Tibial nerve (tissue), 3 donors: ENCODE results near the gene PPIL3.

Experiments
- EP300 ChIP-seq, 2 donors: sonication (generic); formaldehyde crosslinking; IDR thresholded peaks; one replicate each; pipeline ENCODE4 v1.6.1; 2017; ENCODE audit warnings: antibody characterized with exemption in 2 of 2, mild to moderate bottlenecking in 1 of 2
- POLR2A ChIP-seq, 2 donors: fragments of 450-650 bp; IDR thresholded peaks; one replicate each; pipeline ENCODE4 v1.6.1; 2017; ENCODE audit warnings: antibody characterized with exemption in 2 of 2, mild to moderate bottlenecking in 2 of 2, moderate library complexity in 2 of 2

DNA sequence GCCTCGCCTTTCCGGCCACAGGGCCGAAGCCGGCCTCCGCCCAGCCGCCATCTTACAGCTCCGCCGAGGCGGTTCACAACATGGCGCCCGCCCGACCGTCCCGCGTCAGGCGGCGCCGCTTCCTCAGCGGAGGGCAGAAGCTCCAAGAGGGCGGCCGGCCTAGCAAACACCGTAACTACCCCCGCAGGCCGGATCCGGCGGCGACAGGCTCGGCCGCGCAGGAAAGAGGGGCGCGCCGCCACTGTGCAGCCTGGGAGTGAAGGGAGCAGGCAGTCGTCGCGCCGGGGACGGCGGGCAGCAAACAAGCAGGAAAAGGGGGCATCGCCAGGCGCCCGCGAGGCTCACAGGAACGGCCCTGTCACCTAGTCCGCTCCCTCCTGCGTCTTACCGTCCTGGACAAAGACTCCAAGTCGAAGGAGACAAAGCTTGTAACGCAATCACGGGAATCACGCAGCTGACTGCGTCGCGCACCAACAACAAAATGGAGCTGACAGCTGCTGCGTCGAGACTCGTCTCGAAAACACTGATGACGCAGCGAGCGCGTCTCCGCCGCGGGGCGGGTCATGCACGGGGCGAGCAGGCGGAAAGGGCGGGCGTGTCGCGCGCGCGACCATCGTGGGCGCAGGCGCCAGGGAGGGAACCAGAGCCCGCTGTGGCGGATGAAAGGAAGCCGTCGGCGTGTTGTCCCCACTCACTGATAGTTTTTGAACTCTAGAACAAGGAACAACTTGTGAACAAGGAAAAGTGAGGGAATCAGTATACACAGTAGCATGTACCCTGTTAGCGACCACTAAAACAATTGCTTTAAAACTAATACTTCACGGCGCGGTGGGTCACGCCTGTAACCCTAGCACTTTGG lies 24.5 kb downstream of the PPIL3 start, which contains the start of gene CLK1:
- TF ChIP-seq POLR2A (IDR thresholded peaks at IDR 0.05) (peak; percentile 100), EP300 (IDR thresholded peaks at IDR 0.05) (peak; percentile 97 to 100)
